Hematopoietic multipotent progenitor cell treated with erythropoietin and hydrocortisone succinate and interleukin-3 and kit ligand, for 15 days (in vitro differentiated cells): ENCODE results near the gene TBCA.

Experiments
- DNase-seq: peaks from one replicate; pipeline ENCODE4 v3.0.0-alpha.2; 2015; ENCODE audit warnings: low spot score

TBCA gene, protein sequence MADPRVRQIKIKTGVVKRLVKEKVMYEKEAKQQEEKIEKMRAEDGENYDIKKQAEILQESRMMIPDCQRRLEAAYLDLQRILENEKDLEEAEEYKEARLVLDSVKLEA

DNA sequence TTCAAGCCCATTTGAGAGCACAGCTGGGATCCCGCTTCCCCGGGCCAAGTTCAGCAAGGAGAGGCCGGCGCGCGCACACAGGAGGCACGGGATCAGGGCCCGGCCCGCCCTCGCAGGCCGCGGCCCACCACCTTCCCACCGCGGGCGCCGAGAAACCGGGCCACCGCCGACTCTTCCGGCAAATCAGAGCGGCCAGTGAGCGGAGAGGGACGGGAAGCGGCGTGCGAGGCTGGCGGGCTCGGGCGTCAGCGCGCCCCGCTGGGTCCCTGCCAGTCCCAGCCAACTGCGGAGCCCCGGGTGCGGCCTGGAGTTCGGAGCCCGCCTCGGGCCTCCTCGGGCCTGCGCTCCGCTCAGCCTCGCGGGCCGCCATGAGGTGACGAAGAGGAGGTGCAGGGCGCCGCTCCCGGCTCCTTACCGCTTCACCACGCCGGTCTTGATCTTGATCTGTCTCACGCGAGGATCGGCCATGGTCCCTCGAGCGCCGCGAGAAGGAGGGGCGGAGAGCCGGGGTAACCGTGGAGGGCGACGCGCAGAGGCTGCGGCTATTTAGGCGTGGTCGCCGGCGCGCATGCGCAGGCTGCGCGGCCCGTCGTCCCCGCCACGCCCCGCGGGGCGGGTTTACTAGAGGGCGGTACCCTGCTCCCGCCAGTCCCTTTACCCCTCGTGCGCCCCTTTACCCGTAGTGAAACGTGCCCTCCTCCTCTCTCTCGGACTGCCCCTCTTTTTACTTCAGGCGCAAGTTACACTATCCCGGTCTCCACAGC is at the start of gene TBCA:
TBCA (minus strand) TSS at position 550 of the 764 bp plus-strand sequence; CDS start at position 468, 82 bp downstream.
- peak; percentile 95 for DNase-seq

DNA sequence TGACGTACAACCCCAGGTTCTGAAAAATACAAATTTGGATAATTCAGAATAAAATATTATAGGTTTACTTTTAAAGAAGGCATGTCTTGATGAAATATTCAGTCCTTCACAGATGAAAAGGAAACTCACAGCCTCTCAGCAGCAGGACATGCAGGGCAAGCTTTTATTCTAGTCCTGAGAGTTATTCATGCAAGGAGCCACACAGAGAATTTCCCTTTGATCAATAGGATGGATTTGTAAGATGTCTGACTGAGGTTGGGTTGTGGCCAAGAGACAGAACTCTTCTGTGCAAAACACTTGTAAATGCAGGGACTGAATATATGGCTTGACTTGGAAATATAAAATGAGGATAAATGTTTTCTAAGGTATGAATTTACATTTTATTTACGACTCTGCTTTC is 48.8 kb upstream of the TBCA start:
- no peak for DNase-seq

- DNase-seq = no peak
Measured at GRCh38 chr5:77816686-77817085, 40.5 kb upstream of the TBCA start.

DNA sequence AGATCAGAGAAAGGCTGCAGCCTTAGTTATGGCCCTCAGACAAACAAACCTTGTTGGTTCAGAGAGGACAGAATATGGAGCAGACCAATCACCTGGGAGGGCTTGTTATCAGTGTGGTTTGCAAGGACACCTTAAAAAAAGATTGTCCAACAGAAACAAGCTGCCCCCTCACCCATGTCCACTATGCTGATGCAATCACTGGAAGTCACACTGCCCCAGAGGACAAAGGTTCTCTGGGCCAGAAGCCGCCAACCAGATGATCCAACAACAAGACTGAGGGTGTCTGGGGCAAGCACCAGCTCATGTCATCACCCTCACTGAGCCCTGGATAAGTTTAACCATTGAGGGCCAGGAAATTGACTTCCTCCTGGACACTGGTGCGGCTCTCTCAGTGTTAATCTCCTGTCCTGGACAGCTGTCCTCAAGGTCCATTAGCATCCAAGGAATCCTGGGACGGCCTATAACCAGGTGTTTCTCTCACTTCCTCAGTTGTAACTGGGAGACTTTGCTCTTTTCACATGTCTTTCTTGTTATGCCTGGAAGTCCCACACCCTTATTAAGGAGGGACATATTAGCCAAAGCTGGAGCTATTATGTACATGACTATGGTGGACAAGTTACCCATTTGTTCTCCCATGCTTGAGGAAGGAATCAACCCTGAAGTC is 36.9 kb upstream of the TBCA start:
- DNase-seq = no peak

DNA sequence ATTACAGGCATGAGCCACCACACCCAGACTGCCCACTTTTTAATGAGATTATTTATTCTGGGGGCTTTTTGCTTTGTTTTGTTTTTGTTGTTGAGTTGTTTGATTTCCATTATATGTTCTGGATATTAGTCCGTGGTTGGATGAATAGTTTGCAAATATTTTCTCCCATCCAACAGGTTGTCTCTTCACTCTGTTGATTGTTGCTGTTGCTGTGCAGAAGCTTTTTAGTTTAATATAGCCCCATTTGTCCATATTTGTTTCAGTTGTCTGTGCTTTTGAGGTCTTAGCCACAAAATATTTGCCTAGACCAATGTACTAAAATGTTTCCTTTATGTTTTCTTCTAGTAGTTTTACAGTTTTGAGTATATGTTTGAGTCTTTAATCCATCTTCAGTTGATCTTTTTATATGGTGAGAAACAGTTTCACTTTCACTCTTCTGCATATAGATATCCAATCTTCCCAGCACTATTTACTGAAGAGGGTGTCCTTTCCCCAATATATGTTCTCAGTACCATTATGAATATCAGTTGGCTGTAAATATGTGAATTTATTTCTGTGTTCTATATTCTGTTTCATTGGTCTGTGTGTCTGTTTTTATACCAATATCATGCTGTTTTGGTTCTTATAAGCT is 30.2 kb upstream of the TBCA start:
- peak; percentile 4 for DNase-seq

DNA sequence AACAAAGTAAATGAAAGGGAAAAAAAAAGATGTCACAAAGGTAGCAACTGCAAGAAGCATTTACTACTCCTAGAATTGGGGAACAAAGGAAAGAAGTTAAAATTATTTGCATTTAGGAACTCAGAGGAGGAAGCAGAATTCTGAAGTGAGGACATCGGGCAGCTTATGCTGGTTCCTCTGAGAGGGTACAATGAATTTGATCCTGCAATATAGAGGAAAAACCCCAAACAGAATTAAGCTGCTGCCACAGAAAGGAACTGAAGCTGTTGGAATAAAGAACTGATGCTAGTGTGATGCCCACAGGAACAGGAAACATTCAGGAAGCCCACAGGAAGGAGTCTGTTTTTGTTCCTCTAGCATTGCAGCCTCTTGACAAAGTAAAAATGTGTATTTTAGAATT is 22.3 kb upstream of the TBCA start:
- no peak for DNase-seq

- DNase-seq = no peak
Measured at GRCh38 chr5:77797136-77797535, 21.0 kb upstream of the TBCA start.

DNA sequence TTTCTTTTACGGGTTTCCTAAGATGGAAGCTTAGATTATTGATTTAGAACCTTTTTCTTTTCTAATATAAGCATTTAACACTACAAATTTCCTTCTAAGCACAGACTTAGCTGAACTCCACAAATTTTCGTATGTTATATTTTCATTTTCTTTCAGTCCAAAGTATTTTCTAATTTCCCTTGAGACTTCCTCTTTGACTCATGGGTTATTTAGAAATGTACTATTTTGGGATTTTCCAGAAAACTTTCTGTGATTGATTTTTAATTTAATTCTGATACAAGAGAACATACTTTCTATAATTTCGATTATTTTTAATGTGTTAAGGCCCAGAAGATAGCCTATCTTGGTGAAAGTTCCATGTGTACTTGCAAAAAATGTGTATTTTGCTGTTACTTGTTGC is 19.7 kb upstream of the TBCA start:
- no peak for DNase-seq

DNA sequence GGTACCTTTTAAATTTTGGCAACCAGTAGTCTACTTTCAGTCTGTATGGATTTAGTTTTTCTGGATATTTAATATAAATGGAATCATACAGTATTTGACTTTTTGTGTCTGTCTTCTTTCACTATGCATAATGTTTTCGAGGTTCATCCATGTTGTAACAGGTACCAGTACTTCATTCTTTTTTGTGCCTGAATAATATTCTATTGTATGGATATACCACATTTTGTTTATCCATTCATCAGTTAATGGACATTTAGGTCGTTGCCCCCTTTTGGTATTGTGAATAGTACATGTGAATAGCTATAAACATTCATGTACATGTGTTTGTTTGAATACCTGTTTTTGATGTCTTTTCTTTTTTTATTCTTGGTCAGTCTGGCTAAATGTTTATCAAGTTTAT is 19.1 kb upstream of the TBCA start:
- no peak for DNase-seq

GRCh38 chr5:77791926-77792325 is 15.8 kb upstream of the TBCA start:
- no peak for DNase-seq

- DNase-seq = no peak
Measured at GRCh38 chr5:77791356-77791755, 15.2 kb upstream of the TBCA start.

DNA sequence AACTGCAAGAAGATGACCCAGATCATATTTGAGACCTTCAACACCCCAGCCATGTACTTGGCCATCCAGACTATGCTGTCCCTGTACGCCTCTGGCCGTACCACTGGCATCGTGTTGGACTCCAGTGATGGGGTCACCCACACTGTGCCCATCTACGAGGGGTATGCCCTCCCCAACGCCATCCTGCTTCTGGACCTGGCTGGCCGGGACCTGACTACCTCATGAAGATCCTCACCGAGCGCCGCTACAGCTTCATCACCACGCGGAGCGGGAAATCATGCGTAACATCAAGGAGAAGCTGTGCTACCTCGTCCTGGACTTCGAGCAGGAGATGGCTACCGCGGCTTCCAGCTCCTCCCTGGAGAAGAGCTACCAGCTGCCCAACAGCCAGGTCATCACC is 9.1 kb upstream of the TBCA start:
- no peak for DNase-seq

- DNase-seq = no peak
Measured at GRCh38 chr5:77784735-77785134, 8.6 kb upstream of the TBCA start.

DNA sequence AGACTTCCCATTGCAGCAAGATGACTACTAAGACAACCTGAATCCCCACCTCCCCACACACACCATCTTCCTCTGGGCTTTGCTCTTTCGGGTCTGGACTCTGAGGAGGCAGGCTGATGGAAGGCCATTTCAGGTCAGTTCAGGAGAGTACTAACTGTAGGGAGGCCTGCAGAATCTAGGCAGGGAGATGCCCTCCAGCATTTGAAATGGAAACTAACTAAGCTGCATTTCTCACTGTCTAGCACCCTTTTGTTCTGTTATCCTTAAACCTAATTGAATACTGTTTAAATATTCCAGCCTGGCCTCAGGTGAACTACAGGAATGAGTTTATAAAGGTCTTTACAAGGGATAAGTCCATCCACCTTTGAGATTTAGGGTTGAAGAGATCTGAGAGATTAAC is 4.9 kb upstream of the TBCA start:
- DNase-seq = no peak

- DNase-seq = no peak
Measured at GRCh38 chr5:77778881-77779438, 2.8 kb upstream of the TBCA start.

- DNase-seq = no peak
Measured at GRCh38 chr5:77778398-77778797, 2.3 kb upstream of the TBCA start.

DNA sequence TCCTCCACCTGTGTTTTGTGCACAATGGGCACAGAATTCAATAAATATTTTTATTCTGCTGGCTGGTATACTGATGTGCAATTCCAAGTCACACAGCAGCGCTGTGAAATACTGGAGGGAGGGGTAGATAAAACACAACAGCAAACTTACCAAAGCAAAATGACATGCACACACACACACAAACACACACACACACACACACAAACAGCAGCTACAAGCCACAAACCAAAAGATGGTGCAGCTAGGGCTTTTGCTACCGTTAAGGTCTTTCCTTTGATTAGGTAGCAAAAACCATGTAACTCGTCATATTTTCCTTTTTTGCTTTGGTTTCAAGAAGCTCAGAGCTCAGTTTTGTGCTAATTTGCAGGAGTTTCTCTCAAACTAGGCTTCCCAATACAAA is 1.8 kb upstream of the TBCA start:
- DNase-seq = no peak

- no peak for DNase-seq
Measured at GRCh38 chr5:77777281-77777892, 1.2 kb upstream of the TBCA start.

DNA sequence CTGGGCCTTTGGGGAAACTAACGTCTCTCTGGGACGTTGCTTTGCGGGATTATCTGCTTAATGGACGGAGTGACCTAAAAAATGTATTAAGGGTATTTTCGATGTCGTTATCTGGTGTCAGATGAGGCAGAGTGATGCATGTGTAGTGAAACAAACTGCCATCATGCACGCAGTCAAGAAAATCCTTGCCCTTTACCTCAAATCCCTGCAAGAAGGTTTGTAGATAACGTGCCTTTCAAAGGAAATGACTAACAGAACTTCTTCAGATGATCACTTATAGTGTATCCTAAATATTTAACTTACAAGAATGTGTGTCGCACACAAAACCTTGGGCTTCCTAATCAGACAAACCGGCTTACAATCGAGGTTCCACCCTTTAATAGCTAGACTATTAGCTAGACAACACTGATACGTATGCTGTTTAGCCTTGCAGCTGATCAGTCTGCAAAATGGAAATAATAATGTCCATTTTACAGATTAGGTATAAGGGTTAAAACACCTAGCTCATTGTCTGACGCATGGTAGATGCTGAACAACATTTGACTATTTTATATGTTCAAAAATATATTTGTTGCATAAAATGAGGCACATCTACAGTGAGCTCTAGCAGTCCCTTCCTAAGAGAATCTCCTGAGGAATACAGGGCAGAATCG is 541 bp upstream of the TBCA start:
- no peak for DNase-seq

DNA sequence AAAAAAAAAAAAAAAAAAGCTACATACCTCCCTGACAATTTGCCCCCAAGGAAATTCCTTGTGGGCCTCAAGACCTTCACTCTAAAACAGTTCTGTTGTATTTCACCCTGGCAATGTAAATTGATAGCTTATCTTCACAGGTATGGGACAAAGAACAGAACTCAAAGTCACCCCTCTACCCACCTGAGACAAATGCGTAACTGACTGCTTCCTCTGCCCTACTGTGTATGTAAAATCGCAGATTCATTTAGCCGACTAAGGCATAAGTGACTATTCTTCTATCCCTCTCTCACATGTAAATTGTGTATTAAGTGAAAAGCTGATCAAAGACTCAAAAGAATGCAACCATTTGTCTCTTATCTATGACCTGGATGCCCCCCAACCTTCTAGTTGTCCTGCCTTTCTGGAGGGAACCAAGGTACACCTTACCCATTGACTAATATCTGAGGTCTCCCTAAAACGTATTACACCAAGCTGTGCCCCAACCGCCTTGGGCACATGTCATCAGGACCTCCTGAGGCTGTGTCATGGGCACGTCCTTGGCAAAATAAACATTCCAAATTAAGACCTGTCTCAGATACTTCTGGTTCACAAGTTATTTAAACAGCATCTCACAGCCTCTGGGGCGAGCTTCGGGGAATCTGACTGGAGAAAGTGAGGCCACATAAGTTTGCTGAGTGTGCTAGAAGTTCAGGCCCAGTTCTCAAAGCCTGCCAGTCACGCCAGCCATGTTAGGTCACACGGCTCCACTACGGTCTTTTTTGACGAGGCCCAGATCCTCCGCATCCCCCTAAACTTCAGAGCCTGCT is 954 bp downstream of the TBCA start:
- DNase-seq = peak; percentile 60

- DNase-seq = no peak
Measured at GRCh38 chr5:77773734-77774280, 2.3 kb downstream of the TBCA start.
